Measurements from ENCODE around the gene USP54. TPM values are rescaled to one million over a fixed set of nuclear protein-coding genes. Genes with fewer than 3 reads are reported as not detected.

USP54 gene
- total and polyA plus RNA-seq, 2 experiments from 2014 or later: 4.2 to 6.8 TPM

DNA sequence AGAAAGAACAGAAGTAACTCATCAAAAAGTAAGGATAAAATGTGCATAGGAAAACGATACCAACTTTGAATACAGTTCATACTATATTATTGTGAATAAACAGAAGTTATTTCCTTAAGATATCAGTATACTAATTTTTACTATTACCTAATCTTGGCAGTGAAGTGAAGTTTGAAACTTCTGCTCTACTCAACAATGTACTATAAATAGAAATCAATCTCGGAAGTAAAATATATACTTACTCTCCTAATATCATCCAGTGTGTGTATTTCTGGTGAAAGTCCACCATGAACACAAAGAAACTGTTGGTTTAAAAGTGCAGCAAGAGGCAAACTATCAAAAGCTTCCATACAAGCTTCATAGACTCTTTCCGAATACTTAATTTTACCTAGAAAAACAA, 119.9 kb downstream of the USP54 start:
- Histone ChIP-seq H3K4me2 (ENCODE audit: unreplicated experiment) (no peak overlapping the region), H3K9me2 (ENCODE audit: insufficient read depth) (no peaks in the 10 kb centered on the region), H2AFZ (no peak overlapping the region), H3K9ac (no peak overlapping the region), H3K9me3 (ENCODE audit: low read depth) (no peaks in the 10 kb centered on the region), H3F3A (ENCODE audit: insufficient read depth) (no peaks in the 10 kb centered on the region), H3K27ac (no peak overlapping the region), H3K27me3 (replicated peaks; ENCODE audit: insufficient read depth) (no peaks in the 10 kb centered on the region), H4K20me1 (ENCODE audit: insufficient read depth) (no peaks in the 10 kb centered on the region), H3K79me2 (ENCODE audit: insufficient read depth) (no peaks in the 10 kb centered on the region), H3K4me3 (no peak overlapping the region), H3K36me3 (ENCODE audit: low read depth) (peaks cover 77% of the 10 kb centered on the region), H3K4me1 (ENCODE audit: insufficient read depth) (no peaks in the 10 kb centered on the region)
- WGBS, 2 experiments (ENCODE audit: low coverage in 1 of 2, low lambda C conversion rate in 2 of 2, missing lambda C conversion rate in 2 of 2): 96 to 100% methylated on average over 3 of the region's 3 CpGs
- in situ Hi-C loops (cut with MboI): no loop called here
- TF ChIP-seq EZH2 (IDR thresholded peaks at IDR 0.05; ENCODE audit: insufficient read depth, poor library complexity, severe bottlenecking) (no peak), EZH2phosphoT487 (IDR thresholded peaks at IDR 0.05; ENCODE audit: insufficient read depth, low read depth) (no peak)
- no peak for DNase-seq

DNA sequence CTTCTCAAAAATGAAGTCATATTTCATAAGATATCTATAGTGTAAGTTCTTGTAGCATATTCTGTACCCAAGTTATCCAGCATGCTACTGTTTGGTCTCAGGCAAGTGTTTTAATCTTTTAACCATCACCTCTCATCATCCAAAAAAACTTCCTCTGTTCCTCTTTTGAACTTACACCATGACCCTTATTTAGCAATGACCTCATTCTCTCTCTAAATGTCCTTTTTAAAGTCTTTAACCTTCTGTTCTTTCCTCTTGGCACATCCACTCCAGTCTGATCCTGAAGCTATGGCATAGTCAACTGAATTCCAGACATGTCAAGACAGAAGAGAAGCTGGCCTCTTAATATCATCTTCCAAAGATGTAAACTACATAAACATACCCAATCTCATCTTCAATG, 121.6 kb downstream of the USP54 start:
- no peak overlapping the region for H3K9ac ChIP-seq
- DNase-seq: no peak
- peaks cover 73% of the 10 kb centered on the region for H3K36me3 ChIP-seq (ENCODE audit: low read depth)
- TF ChIP-seq EZH2phosphoT487 (IDR thresholded peaks at IDR 0.05; ENCODE audit: insufficient read depth, low read depth) (no peak), EZH2 (IDR thresholded peaks at IDR 0.05; ENCODE audit: insufficient read depth, poor library complexity, severe bottlenecking) (no peak)
- in situ Hi-C loops (cut with MboI): no loop called here
- H2AFZ ChIP-seq: no peak overlapping the region
- no peak overlapping the region for H3K27ac ChIP-seq
- H3K9me3 ChIP-seq (ENCODE audit: low read depth): no peaks in the 10 kb centered on the region
- H3K9me2 ChIP-seq (ENCODE audit: insufficient read depth): no peaks in the 10 kb centered on the region
- H3K79me2 ChIP-seq (ENCODE audit: insufficient read depth): no peaks in the 10 kb centered on the region
- no peak overlapping the region for H3K4me2 ChIP-seq (ENCODE audit: unreplicated experiment)
- H4K20me1 ChIP-seq (ENCODE audit: insufficient read depth): no peaks in the 10 kb centered on the region
- no peak overlapping the region for H3K4me3 ChIP-seq
- no peaks in the 10 kb centered on the region for H3F3A ChIP-seq (ENCODE audit: insufficient read depth)
- no peaks in the 10 kb centered on the region for H3K4me1 ChIP-seq (ENCODE audit: insufficient read depth)
- H3K27me3 ChIP-seq (replicated peaks; ENCODE audit: insufficient read depth): no peaks in the 10 kb centered on the region

DNA sequence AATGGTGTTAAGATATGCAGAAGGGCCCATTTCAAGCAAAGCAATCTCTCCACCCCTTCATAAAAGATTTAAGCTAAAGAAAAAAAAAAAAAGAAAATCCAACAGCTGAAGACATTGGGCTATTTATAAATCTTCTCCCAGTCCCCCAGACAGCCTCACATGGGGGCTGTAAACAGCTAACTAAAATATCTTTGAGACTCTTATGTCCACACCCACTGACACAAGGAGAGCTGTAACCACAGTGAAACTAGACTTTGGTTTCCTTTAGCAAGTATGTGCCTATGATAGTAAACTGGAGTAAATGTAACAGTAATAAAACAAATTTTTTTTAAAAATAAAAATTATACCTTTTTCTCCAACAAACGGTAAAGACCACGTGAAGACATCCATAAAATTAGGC, 123.9 kb downstream of the USP54 start:
- no peaks in the 10 kb centered on the region for H3K79me2 ChIP-seq (ENCODE audit: insufficient read depth)
- in situ Hi-C loops (cut with MboI): no loop called here
- H3K9me2 ChIP-seq (ENCODE audit: insufficient read depth): no peaks in the 10 kb centered on the region
- no peaks in the 10 kb centered on the region for H3F3A ChIP-seq (ENCODE audit: insufficient read depth)
- peaks cover 72% of the 10 kb centered on the region for H3K36me3 ChIP-seq (ENCODE audit: low read depth)
- WGBS, 2 experiments (ENCODE audit: low coverage in 1 of 2, low lambda C conversion rate in 2 of 2, missing lambda C conversion rate in 2 of 2): 48 to 62% methylated on average over 2 of the region's 2 CpGs
- no peaks in the 10 kb centered on the region for H4K20me1 ChIP-seq (ENCODE audit: insufficient read depth)
- H3K9me3 ChIP-seq (ENCODE audit: low read depth): no peaks in the 10 kb centered on the region
- TF ChIP-seq EZH2phosphoT487 (IDR thresholded peaks at IDR 0.05; ENCODE audit: insufficient read depth, low read depth) (no peak), EZH2 (IDR thresholded peaks at IDR 0.05; ENCODE audit: insufficient read depth, poor library complexity, severe bottlenecking) (no peak)
- H3K4me3 ChIP-seq: no peak overlapping the region
- no peak overlapping the region for H3K27ac ChIP-seq
- H3K27me3 ChIP-seq (replicated peaks; ENCODE audit: insufficient read depth): no peaks in the 10 kb centered on the region
- no peak overlapping the region for H3K4me2 ChIP-seq (ENCODE audit: unreplicated experiment)
- DNase-seq: no peak
- H2AFZ ChIP-seq: no peak overlapping the region
- no peak overlapping the region for H3K9ac ChIP-seq
- H3K4me1 ChIP-seq (ENCODE audit: insufficient read depth): no peaks in the 10 kb centered on the region

DNA sequence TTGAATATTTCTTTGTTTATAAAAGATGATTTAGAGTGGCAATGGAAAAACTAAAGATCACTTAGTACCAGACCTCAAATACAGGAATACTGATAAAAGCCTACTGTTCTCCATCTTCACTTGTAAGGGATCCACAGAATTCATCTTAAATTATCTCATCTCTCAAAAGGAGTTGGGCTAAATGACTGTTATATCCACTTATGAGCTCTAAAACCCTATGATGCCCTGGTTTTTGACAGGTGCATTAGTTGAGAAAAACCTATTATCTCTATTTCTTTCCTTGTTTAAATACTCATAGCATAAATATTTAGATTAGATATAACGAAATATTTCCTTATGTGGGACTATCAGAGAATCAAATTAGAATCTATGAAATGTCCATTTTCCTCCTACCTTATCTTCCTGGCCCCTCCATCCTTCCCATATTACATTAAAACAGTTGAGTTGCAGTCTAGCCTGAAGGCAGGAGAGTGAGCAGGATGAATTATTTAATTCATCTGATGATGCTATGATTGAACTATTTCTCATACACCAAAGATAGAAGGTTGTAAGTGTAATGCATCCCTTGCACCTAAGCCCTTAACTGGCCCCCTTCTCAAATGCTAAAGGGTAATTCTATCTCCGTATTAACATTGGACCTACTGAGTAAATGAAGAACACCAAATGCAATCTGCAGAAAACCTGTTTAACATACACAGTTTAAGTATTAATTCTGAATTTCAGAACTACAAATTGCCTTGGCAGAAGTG, 125.0 kb downstream of the USP54 start:
- H3K36me3 ChIP-seq (ENCODE audit: low read depth): peaks cover 62% of the 10 kb centered on the region
- H3K27me3 ChIP-seq (replicated peaks; ENCODE audit: insufficient read depth): no peaks in the 10 kb centered on the region
- H3K9me2 ChIP-seq (ENCODE audit: insufficient read depth): no peaks in the 10 kb centered on the region
- no peaks in the 10 kb centered on the region for H3K79me2 ChIP-seq (ENCODE audit: insufficient read depth)
- H3K4me2 ChIP-seq (ENCODE audit: unreplicated experiment): no peak overlapping the region
- H2AFZ ChIP-seq: no peak overlapping the region
- H3K4me1 ChIP-seq (ENCODE audit: insufficient read depth): no peaks in the 10 kb centered on the region
- DNase-seq: no peak
- in situ Hi-C loops (cut with MboI): no loop called here
- H3K27ac ChIP-seq: no peak overlapping the region
- H3K4me3 ChIP-seq: no peak overlapping the region
- H3K9ac ChIP-seq: no peak overlapping the region
- TF ChIP-seq EZH2phosphoT487 (IDR thresholded peaks at IDR 0.05; ENCODE audit: insufficient read depth, low read depth): no peak
- TF ChIP-seq EZH2 (IDR thresholded peaks at IDR 0.05; ENCODE audit: insufficient read depth, poor library complexity, severe bottlenecking): no peak
- H4K20me1 ChIP-seq (ENCODE audit: insufficient read depth): no peaks in the 10 kb centered on the region
- H3K9me3 ChIP-seq (ENCODE audit: low read depth): no peaks in the 10 kb centered on the region
- 92 to 97% methylated on average over 2 of the region's 2 CpGs for WGBS, 2 experiments (ENCODE audit: low coverage in 1 of 2, low lambda C conversion rate in 2 of 2, missing lambda C conversion rate in 2 of 2)
- H3F3A ChIP-seq (ENCODE audit: insufficient read depth): no peaks in the 10 kb centered on the region

Measured in GM23248 (cell line).